ENCODE measurements around the gene GID8. TPM values are rescaled to one million over a fixed set of nuclear protein-coding genes. Genes with fewer than 3 reads are reported as not detected.

Gene GID8
- total and polyA plus RNA-seq, 2 donors from 2014 or later, result 16.4 to 37.3 TPM

DNA sequence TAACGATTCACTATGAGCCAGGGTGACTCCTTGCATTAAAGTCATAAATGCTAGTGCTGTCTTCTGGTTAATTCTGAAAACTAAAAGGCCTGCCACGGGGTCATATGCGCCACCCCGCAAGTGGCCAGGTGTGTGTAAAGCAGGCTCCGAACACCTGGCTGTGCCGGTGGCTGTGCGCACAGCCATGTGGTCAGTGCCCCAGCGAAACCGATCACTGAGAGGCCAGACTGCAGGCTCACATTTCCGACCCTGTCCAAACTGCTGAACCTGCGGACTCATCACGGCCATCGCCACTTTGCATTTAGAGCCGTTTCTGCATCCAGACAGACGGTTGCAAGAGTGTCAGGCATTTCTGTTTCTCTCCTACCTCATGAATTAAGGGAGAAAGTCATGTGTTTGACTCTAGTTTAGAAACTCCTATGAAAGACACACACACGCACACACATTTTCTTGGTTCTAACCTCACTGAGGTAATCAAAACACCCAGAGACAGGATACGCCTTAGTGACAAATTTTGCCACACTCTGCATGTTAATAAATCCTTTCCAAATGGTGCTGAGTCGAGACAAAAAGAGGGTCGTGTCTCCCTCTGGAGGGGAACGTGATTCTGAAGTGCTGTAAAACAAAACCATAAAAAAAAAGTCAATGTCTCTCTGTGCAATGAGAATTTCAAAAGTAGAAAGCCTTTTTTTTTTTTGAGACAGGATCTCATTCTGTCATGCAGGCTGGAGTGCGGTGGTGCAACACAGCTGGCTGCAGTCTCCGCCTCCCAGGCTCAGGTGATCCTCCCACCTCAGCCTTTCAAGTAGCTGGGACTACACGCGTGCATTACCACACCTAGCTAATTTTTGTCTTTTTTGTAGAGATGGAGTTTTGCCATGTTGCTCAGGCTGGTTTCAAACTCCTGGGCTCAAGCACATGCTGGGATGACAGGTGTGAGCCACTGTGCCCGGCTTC is 45.3 kb upstream of the GID8 start:
- intact Hi-C loops (cut with DNase I), result loop anchor here (10.0 kb wide), 1 partner anchor 112 kb away; the partner anchor contains the start of gene BHLHE23
- DNase-seq (no peak), FAIRE-seq (no peak)
- Histone ChIP-seq H3K9me3 (ENCODE audit: control insufficient read depth in 2 of 3, insufficient read depth in 1 of 3, low read length in 3 of 3) (no peaks in the 10 kb centered on the region), H3K27me3 (ENCODE audit: control insufficient read depth, insufficient read depth, low read length) (no peaks in the 10 kb centered on the region), H3K27ac (ENCODE audit: low read depth in 2 of 2, low read length in 2 of 2) (no peak overlapping the region), H3K4me1 (ENCODE audit: control insufficient read depth in 2 of 3, insufficient read depth in 2 of 3, low read depth in 1 of 3, low read length in 3 of 3) (no peaks in the 10 kb centered on the region), H3K36me3 (ENCODE audit: control insufficient read depth in 2 of 3, insufficient read depth in 3 of 3, low read length in 3 of 3) (peaks cover 10 to 73% (median 55%) of the 10 kb centered on the region in 3 donors), H3K9ac (ENCODE audit: low read length in 3 of 3) (no peak overlapping the region), H3K4me3 (ENCODE audit: low read length in 3 of 3) (no peak overlapping the region)
- TF ChIP-seq, protein P1, sequence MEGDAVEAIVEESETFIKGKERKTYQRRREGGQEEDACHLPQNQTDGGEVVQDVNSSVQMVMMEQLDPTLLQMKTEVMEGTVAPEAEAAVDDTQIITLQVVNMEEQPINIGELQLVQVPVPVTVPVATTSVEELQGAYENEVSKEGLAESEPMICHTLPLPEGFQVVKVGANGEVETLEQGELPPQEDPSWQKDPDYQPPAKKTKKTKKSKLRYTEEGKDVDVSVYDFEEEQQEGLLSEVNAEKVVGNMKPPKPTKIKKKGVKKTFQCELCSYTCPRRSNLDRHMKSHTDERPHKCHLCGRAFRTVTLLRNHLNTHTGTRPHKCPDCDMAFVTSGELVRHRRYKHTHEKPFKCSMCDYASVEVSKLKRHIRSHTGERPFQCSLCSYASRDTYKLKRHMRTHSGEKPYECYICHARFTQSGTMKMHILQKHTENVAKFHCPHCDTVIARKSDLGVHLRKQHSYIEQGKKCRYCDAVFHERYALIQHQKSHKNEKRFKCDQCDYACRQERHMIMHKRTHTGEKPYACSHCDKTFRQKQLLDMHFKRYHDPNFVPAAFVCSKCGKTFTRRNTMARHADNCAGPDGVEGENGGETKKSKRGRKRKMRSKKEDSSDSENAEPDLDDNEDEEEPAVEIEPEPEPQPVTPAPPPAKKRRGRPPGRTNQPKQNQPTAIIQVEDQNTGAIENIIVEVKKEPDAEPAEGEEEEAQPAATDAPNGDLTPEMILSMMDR (IDR thresholded peaks at IDR 0.05; ENCODE audit: borderline replicate concordance, extremely low read depth, insufficient read depth), result no peak

DNA sequence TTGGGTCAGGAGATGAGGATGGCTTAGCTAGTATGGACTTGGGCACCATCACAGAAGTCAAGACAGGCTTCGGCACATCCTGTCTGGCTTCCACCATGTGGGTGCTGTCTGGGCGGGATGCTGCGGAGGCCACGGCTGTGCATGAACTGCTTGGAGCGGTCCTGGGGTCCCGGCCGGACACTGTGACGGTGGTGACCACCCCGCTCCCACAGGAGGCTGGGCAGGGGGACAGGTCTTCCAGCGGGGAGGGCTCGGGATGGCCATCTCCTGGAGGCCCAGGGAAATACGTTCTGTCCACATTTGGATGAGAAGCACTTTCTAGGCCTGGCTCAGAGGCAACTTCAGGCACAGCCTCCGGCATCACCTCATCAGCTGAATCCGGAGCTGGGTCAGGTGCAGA is 44.2 kb upstream of the GID8 start:
- Histone ChIP-seq H3K36me3 (ENCODE audit: control insufficient read depth in 2 of 3, insufficient read depth in 3 of 3, low read length in 3 of 3) (peaks cover 10 to 65% (median 47%) of the 10 kb centered on the region in 3 donors), H3K4me1 (ENCODE audit: control insufficient read depth in 2 of 3, insufficient read depth in 2 of 3, low read depth in 1 of 3, low read length in 3 of 3) (no peaks in the 10 kb centered on the region), H3K9me3 (ENCODE audit: control insufficient read depth in 2 of 3, insufficient read depth in 1 of 3, low read length in 3 of 3) (no peaks in the 10 kb centered on the region), H3K4me3 (ENCODE audit: low read length in 3 of 3) (no peak overlapping the region), H3K27ac (ENCODE audit: low read depth in 2 of 2, low read length in 2 of 2) (no peak overlapping the region), H3K27me3 (ENCODE audit: control insufficient read depth, insufficient read depth, low read length) (no peaks in the 10 kb centered on the region), H3K9ac (ENCODE audit: low read length in 3 of 3) (no peak overlapping the region)
- TF ChIP-seq, protein P1 (IDR thresholded peaks at IDR 0.05; ENCODE audit: borderline replicate concordance, extremely low read depth, insufficient read depth), result no peak
- FAIRE-seq (no peak), DNase-seq (no peak)
- intact Hi-C loops (cut with DNase I), result loop anchor here (10.0 kb wide), 1 partner anchor 111 kb away; the partner anchor contains the start of gene BHLHE23

DNA sequence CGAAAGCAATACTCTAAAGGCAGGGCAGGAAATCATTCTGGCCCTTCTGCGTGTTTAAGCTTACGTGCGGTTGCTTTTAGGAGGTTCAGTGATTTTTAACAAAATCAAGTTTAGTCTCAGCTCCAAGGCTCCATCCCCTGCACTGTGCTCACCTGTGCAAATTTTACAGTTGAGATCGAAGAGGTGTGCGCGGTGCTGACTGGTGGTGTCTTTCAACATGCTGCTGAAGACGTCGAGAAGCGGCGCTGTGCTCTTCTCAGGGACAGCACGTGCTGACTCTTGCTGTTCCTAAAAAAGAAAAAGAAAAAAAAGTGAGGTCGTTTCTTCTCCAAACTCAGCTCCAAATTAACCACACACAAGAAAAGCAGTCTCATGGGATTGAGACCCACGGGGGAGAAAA is 43.7 kb upstream of the GID8 start:
- Histone ChIP-seq H3K9me3 (ENCODE audit: control insufficient read depth in 2 of 3, insufficient read depth in 1 of 3, low read length in 3 of 3) (no peaks in the 10 kb centered on the region), H3K4me3 (ENCODE audit: low read length in 3 of 3) (no peak overlapping the region), H3K36me3 (ENCODE audit: control insufficient read depth in 2 of 3, insufficient read depth in 3 of 3, low read length in 3 of 3) (peaks cover 10 to 60% (median 45%) of the 10 kb centered on the region in 3 donors), H3K9ac (ENCODE audit: low read length in 3 of 3) (no peak overlapping the region), H3K27ac (ENCODE audit: low read depth in 2 of 2, low read length in 2 of 2) (no peak overlapping the region), H3K27me3 (ENCODE audit: control insufficient read depth, insufficient read depth, low read length) (no peaks in the 10 kb centered on the region), H3K4me1 (ENCODE audit: control insufficient read depth in 2 of 3, insufficient read depth in 2 of 3, low read depth in 1 of 3, low read length in 3 of 3) (peaks cover 0 to 2% (median 0%) of the 10 kb centered on the region in 3 donors)
- intact Hi-C loops (cut with DNase I), result loop anchor here (10.0 kb wide), 1 partner anchor 111 kb away; the partner anchor contains the start of gene BHLHE23
- TF ChIP-seq, protein P1 (IDR thresholded peaks at IDR 0.05; ENCODE audit: borderline replicate concordance, extremely low read depth, insufficient read depth), result no peak
- DNase-seq (no peak), FAIRE-seq (no peak)
